GM21576 (cell line): ENCODE measurements around the gene WWC2.
"Not testable (repeated sequence)": the region's sequence is repeated elsewhere in the genome, so short reads cannot be mapped to it uniquely, and the experiment has no call there.

ENCODE experiments used
- ATAC-seq: cut with Tn5 transposase; IDR thresholded peaks from one replicate; pipeline ENCODE4 v1.9.1; 2021; ENCODE audit warnings: mild to moderate bottlenecking, moderate library complexity; ENCODE audit not compliant: unreplicated experiment

Gene WWC2

GRCh38 chr4:183288955-183289354 lies 189.9 kb downstream of the WWC2 start:
- no peak for ATAC-seq

GRCh38 chr4:183289688-183290087 lies 190.6 kb downstream of the WWC2 start:
- ATAC-seq: no peak

GRCh38 chr4:183291070-183291469 lies 192.0 kb downstream of the WWC2 start:
- no peak for ATAC-seq

- ATAC-seq: no peak
Measured at GRCh38 chr4:183295711-183296110, 196.7 kb downstream of the WWC2 start.

GRCh38 chr4:183297675-183298074 lies 198.6 kb downstream of the WWC2 start:
- ATAC-seq: peak; percentile 65

- no peak for ATAC-seq
Measured at GRCh38 chr4:183299464-183299863, 200.4 kb downstream of the WWC2 start.

- no peak for ATAC-seq
Measured at GRCh38 chr4:183300070-183300469, 201.0 kb downstream of the WWC2 start.

- no peak for ATAC-seq
Measured at GRCh38 chr4:183300655-183301054, 201.6 kb downstream of the WWC2 start.

- no peak for ATAC-seq
Measured at GRCh38 chr4:183303301-183303700, 204.2 kb downstream of the WWC2 start.

- peak; percentile 71 for ATAC-seq
Measured at GRCh38 chr4:183304067-183304466, 205.0 kb downstream of the WWC2 start.

GRCh38 chr4:183304538-183304937 lies 205.5 kb downstream of the WWC2 start:
- peak; percentile 19 for ATAC-seq

GRCh38 chr4:183306811-183307210 lies 207.8 kb downstream of the WWC2 start:
- ATAC-seq: no peak

GRCh38 chr4:183312841-183313240 lies 213.8 kb downstream of the WWC2 start:
- no peak for ATAC-seq

GRCh38 chr4:183314336-183314735 lies 215.3 kb downstream of the WWC2 start:
- no peak for ATAC-seq

GRCh38 chr4:183314806-183315205 lies 215.7 kb downstream of the WWC2 start:
- ATAC-seq: no peak

- ATAC-seq: no peak
Measured at GRCh38 chr4:183318656-183319055, 219.6 kb downstream of the WWC2 start.

- no peak for ATAC-seq
Measured at GRCh38 chr4:183320211-183321059, 221.4 kb downstream of the WWC2 start, which contains the start of gene CLDN22. CLDN22 (minus strand) TSS chr4:183320276; CDS start chr4:183320218, 58 bp downstream.

GRCh38 chr4:183321079-183321478 lies 222.0 kb downstream of the WWC2 start:
- ATAC-seq: no peak

- no peak for ATAC-seq
Measured at GRCh38 chr4:183321516-183321915, 222.5 kb downstream of the WWC2 start.

- ATAC-seq: no peak
Measured at GRCh38 chr4:183322326-183322725, 223.3 kb downstream of the WWC2 start, which contains the start of gene CLDN24. CLDN24 (minus strand) TSS chr4:183322426; CDS start chr4:183322426, 0 bp downstream.

- no peak for ATAC-seq
Measured at GRCh38 chr4:183323295-183323694, 224.2 kb downstream of the WWC2 start.

GRCh38 chr4:183324056-183324455 lies 225.0 kb downstream of the WWC2 start:
- ATAC-seq: not testable (repeated sequence)

GRCh38 chr4:183324619-183325018 lies 225.6 kb downstream of the WWC2 start:
- no peak for ATAC-seq
